H1 (cell line): Measurements from ENCODE around the gene MS4A15. TPM values are rescaled to one million over a fixed set of nuclear protein-coding genes. Genes with fewer than 3 reads are reported as not detected.

Source experiments
- CTCF ChIA-PET: fragments of 300-600 bp; sonication (Branson Sonifier 250); formaldehyde crosslinking; loops from one replicate; lab custom pipeline; 2021; ENCODE audit not compliant: partially characterized antibody; lab: Charles Lee
- POLR2A ChIA-PET: fragments of 300-600 bp; sonication (Branson Sonifier 250); formaldehyde crosslinking; loops from one replicate; lab custom pipeline; 2021; ENCODE audit warnings: inconsistent platforms; ENCODE audit not compliant: partially characterized antibody; lab: Charles Lee
- DNase-seq, 2 experiments: peaks; one replicate each; pipeline versions ENCODE4 v3.0.0 to v3.0.0-alpha.2; 2010 to 2022; ENCODE audit warnings: low spot score in 2 of 2, low read depth in 1 of 2, mixed read lengths in 1 of 2
- FAIRE-seq: peaks from 2 replicates; lab custom pipeline; 2011; peaks lifted over from hg19 to GRCh38; lab: Jason Lieb, UNC
- H2AFZ ChIP-seq: 2 replicates; pipeline ENCODE4 v1.8.1; 2012; ENCODE audit warnings: low read length, inconsistent platforms
- H2AK5ac ChIP-seq: 2 replicates; pipeline ENCODE4 v1.6.1; 2013; ENCODE audit warnings: low read depth, low read length
- H2BK120ac ChIP-seq: replicated peaks from 2 replicates; pipeline ENCODE3; 2013; ENCODE audit warnings: low read depth, low read length, inconsistent platforms
- H2BK12ac ChIP-seq: 2 replicates; pipeline ENCODE4 v1.6.1; 2013; ENCODE audit warnings: low read depth, low read length
- H2BK15ac ChIP-seq: 2 replicates; pipeline ENCODE4 v1.6.1; 2013; ENCODE audit warnings: low read length
- H2BK20ac ChIP-seq: 2 replicates; pipeline ENCODE4 v1.6.1; 2013; ENCODE audit warnings: low read length
- H2BK5ac ChIP-seq: 2 replicates; pipeline ENCODE4 v1.6.1; 2013; ENCODE audit warnings: low read depth, low read length
- H3K14ac ChIP-seq: 2 replicates; pipeline ENCODE4 v1.6.1; 2013; ENCODE audit warnings: inconsistent platforms; ENCODE audit not compliant: insufficient read length
- H3K18ac ChIP-seq: 2 replicates; pipeline ENCODE4 v1.6.1; 2013; ENCODE audit warnings: low read length; ENCODE audit errors: extremely low read depth
- H3K23ac ChIP-seq: 2 replicates; pipeline ENCODE4 v1.6.1; 2013; ENCODE audit warnings: inconsistent platforms; ENCODE audit not compliant: insufficient read length
- H3K23me2 ChIP-seq: 2 replicates; pipeline ENCODE4 v1.6.1; 2013; ENCODE audit warnings: low read depth, low read length
- H3K27ac ChIP-seq: 2 replicates; pipeline ENCODE4 v1.6.1; 2011; ENCODE audit warnings: low read depth, low read length, inconsistent platforms
- H3K27me3 ChIP-seq, 4 experiments: replicated peaks in 1 of 4; 1 replicate in 1 of 4; 2 replicates in 3 of 4; pipeline versions ENCODE4 v1.6.1 to v1.8.1; 2011 to 2013; ENCODE audit warnings: low read length in 3 of 4, mild to moderate bottlenecking in 3 of 4, inconsistent platforms in 2 of 4, mixed read lengths in 2 of 4, moderate library complexity in 1 of 4; ENCODE audit not compliant: control insufficient read depth in 3 of 4, insufficient read depth in 3 of 4; ENCODE audit errors: extremely low read depth in 1 of 4
- H3K36me3 ChIP-seq, 4 experiments: 2 replicates each; pipeline versions ENCODE4 v1.6.1 to v1.8.1; 2011 to 2013; ENCODE audit warnings: mild to moderate bottlenecking in 4 of 4, low read length in 3 of 4, moderate library complexity in 2 of 4, control low read depth in 1 of 4, inconsistent platforms in 1 of 4; ENCODE audit not compliant: insufficient read depth in 4 of 4, control insufficient read depth in 2 of 4
- H3K4ac ChIP-seq: replicated peaks from 2 replicates; pipeline ENCODE3; 2013; ENCODE audit warnings: low read length, low read depth, mixed read lengths, inconsistent platforms; ENCODE audit not compliant: insufficient read length
- H3K4me1 ChIP-seq, 4 experiments: replicated peaks in 1 of 4; 1 replicate in 1 of 4; 2 replicates in 3 of 4; pipeline versions ENCODE4 v1.6.1 to v1.8.1; 2011 to 2013; ENCODE audit warnings: low read length in 3 of 4, inconsistent platforms in 2 of 4, mixed read lengths in 1 of 4; ENCODE audit not compliant: insufficient read depth in 4 of 4, control insufficient read depth in 3 of 4
- H3K4me2 ChIP-seq, 2 experiments: 2 replicates each; pipeline versions ENCODE4 v1.6.1 to v1.8.1; 2011 to 2013; ENCODE audit warnings: low read depth in 2 of 2, low read length in 2 of 2, control low read depth in 1 of 2, inconsistent platforms in 1 of 2, mild to moderate bottlenecking in 1 of 2; ENCODE audit not compliant: insufficient read depth in 1 of 2
- H3K4me3 ChIP-seq, 4 experiments: fragments of 200-600, 300-600 bp in 1 of 4; sonication (generic), shearing (Covaris generic), sonication (Bioruptor Twin) in 1 of 4; 2 replicates each; pipeline versions ENCODE4 v1.5.1 to v1.8.1; 2011 to 2016; ENCODE audit warnings: low read length in 4 of 4, low read depth in 3 of 4, control low read depth in 2 of 4, inconsistent platforms in 2 of 4, mild to moderate bottlenecking in 2 of 4, mixed read lengths in 1 of 4, moderate library complexity in 1 of 4; ENCODE audit not compliant: insufficient read depth in 2 of 4; ENCODE audit errors: extremely low read depth in 1 of 4
- H3K56ac ChIP-seq: replicated peaks from 2 replicates; pipeline ENCODE3; 2013; ENCODE audit warnings: low read depth, mild to moderate bottlenecking, mixed read lengths, low read length, inconsistent platforms; ENCODE audit not compliant: insufficient read length
- H3K79me1 ChIP-seq: 2 replicates; pipeline ENCODE4 v1.6.1; 2013; ENCODE audit warnings: low read depth, low read length, control low read depth
- H3K79me2 ChIP-seq, 2 experiments: 2 replicates each; pipeline versions ENCODE4 v1.6.1 to v1.8.1; 2012 to 2013; ENCODE audit warnings: low read length in 2 of 2, mild to moderate bottlenecking in 2 of 2, inconsistent platforms in 1 of 2; ENCODE audit not compliant: insufficient read depth in 2 of 2, control insufficient read depth in 1 of 2
- H3K9ac ChIP-seq, 4 experiments: replicated peaks in 1 of 4; 1 replicate in 1 of 4; 2 replicates in 3 of 4; pipeline versions ENCODE4 v1.6.1 to v1.8.1; 2011 to 2013; ENCODE audit warnings: low read depth in 3 of 4, low read length in 3 of 4, control low read depth in 2 of 4, mild to moderate bottlenecking in 2 of 4, moderate library complexity in 2 of 4, inconsistent platforms in 1 of 4; ENCODE audit errors: extremely low read depth in 1 of 4
- H3K9me3 ChIP-seq, 2 experiments: 2 replicates each; pipeline versions ENCODE4 v1.6.1 to v1.8.1; 2012 to 2013; ENCODE audit warnings: mild to moderate bottlenecking in 2 of 2, moderate library complexity in 2 of 2, control low read depth in 1 of 2, inconsistent platforms in 1 of 2, low read depth in 1 of 2, low read length in 1 of 2, mixed read lengths in 1 of 2; ENCODE audit not compliant: insufficient read depth in 2 of 2
- H4K20me1 ChIP-seq, 2 experiments: replicated peaks in 1 of 2; 2 replicates each; pipeline versions ENCODE3 to v1.8.1; 2011 to 2013; ENCODE audit warnings: inconsistent platforms in 2 of 2, low read length in 2 of 2, mild to moderate bottlenecking in 1 of 2; ENCODE audit not compliant: insufficient read depth in 2 of 2, control insufficient read depth in 1 of 2
- H4K5ac ChIP-seq: 2 replicates; pipeline ENCODE4 v1.6.1; 2013; ENCODE audit warnings: low read length, low read depth, mixed read lengths, inconsistent platforms; ENCODE audit not compliant: insufficient read length
- H4K8ac ChIP-seq: 2 replicates; pipeline ENCODE4 v1.8.0; 2013; ENCODE audit warnings: mild to moderate bottlenecking, moderate library complexity, low read length, inconsistent platforms; ENCODE audit not compliant: insufficient read depth; ENCODE audit errors: extremely low read depth
- H4K91ac ChIP-seq: replicated peaks from 2 replicates; pipeline ENCODE3; 2013; ENCODE audit warnings: low read length, mixed read lengths, inconsistent platforms; ENCODE audit not compliant: insufficient read length
- EZH2 ChIP-seq: fragments of 200-600 bp; sonication (generic); IDR thresholded peaks from 2 replicates; pipeline ENCODE4 v1.7.1; 2012; ENCODE audit warnings: low read depth, mild to moderate bottlenecking, moderate library complexity, low read length, inconsistent platforms; ENCODE audit not compliant: severe bottlenecking
- MAFK ChIP-seq: IDR thresholded peaks from 2 replicates; pipeline ENCODE4 v1.6.1; 2012; ENCODE audit warnings: low read depth, mild to moderate bottlenecking, improper control_type of control experiment, low read length
- NRF1 ChIP-seq: IDR thresholded peaks from 2 replicates; pipeline ENCODE4 v1.6.1; 2011; ENCODE audit warnings: mild to moderate bottlenecking, low read depth, low read length, improper control_type of control experiment
- POLR2A ChIP-seq, 2 experiments: IDR thresholded peaks; 1 replicate in 1 of 2; 2 replicates in 1 of 2; pipeline ENCODE4 v1.6.1; 2011; ENCODE audit warnings: low read depth in 2 of 2, low read length in 2 of 2, mild to moderate bottlenecking in 2 of 2; ENCODE audit errors: control extremely low read depth in 1 of 2
- POU5F1 ChIP-seq: IDR thresholded peaks from 2 replicates; pipeline ENCODE4 v1.6.1; 2011; ENCODE audit warnings: low read depth, mild to moderate bottlenecking, low read length, moderate library complexity
- RXRA ChIP-seq: IDR thresholded peaks from 2 replicates; pipeline ENCODE4 v1.6.1; 2011; ENCODE audit warnings: low read depth, mild to moderate bottlenecking, low read length, moderate library complexity; ENCODE audit not compliant: insufficient read depth
- SUZ12 ChIP-seq: fragments of 200-600 bp; sonication (generic); IDR thresholded peaks from 2 replicates; pipeline ENCODE4 v1.6.1; 2012; ENCODE audit warnings: mild to moderate bottlenecking, inconsistent platforms, low read length, moderate library complexity, mixed read lengths
- TEAD4 ChIP-seq: IDR thresholded peaks from 2 replicates; pipeline ENCODE4 v1.6.1; 2012; ENCODE audit warnings: low read depth, low read length, inconsistent platforms, mixed read lengths
- WGBS, 2 experiments: shearing (Covaris generic) in 1 of 2; methylation state at CpG; one replicate each; pipeline versions ENCODE4 v1.1.6 to v1.1.7; 2013 to 2015; ENCODE audit warnings: low lambda C conversion rate in 2 of 2, mixed read lengths in 2 of 2, inconsistent platforms in 1 of 2, low coverage in 1 of 2, missing lambda C conversion rate in 1 of 2; ENCODE audit not compliant: insufficient replicate concordance in 2 of 2, insufficient coverage in 1 of 2, insufficient read length in 1 of 2; ENCODE audit errors: extremely low coverage in 1 of 2, missing lambda C conversion rate in 1 of 2; 5-methylcytosine and 5-hydroxymethylcytosine counted together
- polyA plus RNA-seq, 7 experiments: library from polyadenylated mRNA; depleted of rRNA in 3 of 7; stranded (reverse) in 5 of 7; unstranded in 2 of 7; fragments of >200 nt in 5 of 7; fragments of 200-250 nt in 2 of 7; gene quantifications; 1 replicate in 5 of 7; 2 replicates in 1 of 7; 4 replicates in 1 of 7; pipeline versions ENCODE4 v1.2.1 to v1.2.3, GENCODE V29; 2011 to 2013; ENCODE audit warnings: missing spikeins in 2 of 7, mixed read lengths in 2 of 7
- total RNA-seq: library from RNA; stranded (reverse); fragmentation: NEBNext Ultra II Directional; extraction: Animal tissue kit (Norgen Biotek cat#: 25700); gene quantifications from 2 replicates; pipeline ENCODE4 v1.2.1, GENCODE V29; 2021

Gene MS4A15
- total and polyA plus RNA-seq, 2 of the 8 experiments (the other 6 are each of a cell fraction or from before 2014, with no cell fraction given) = 0.15 to 0.17 TPM

- FAIRE-seq (no peak), DNase-seq (no peak)
- Histone ChIP-seq H2BK120ac (no peak overlapping the region), H3K36me3 (no peaks in the 10 kb centered on the region), H4K8ac (no peak overlapping the region), H3K79me1 (no peaks in the 10 kb centered on the region), H4K5ac (no peak overlapping the region), H2BK15ac (no peak overlapping the region), H3K4me1 (no peaks in the 10 kb centered on the region; a peak in 2 of 7 replicates), H3K4me3 (no peak overlapping the region), H3K23me2 (no peaks in the 10 kb centered on the region), H3K4ac (no peak overlapping the region), H3K27me3 (no peaks in the 10 kb centered on the region; a peak in 1 of 7 replicates), H3K23ac (no peak overlapping the region), H3K56ac (no peak overlapping the region), H3K14ac (no peak overlapping the region), H3K18ac (no peak overlapping the region), H2BK20ac (no peak overlapping the region), H3K9me3 (0 out of 4 replicates have a peak, but pooled peaks cover 0 to 3% of the 10 kb centered on the region in 2 experiments), H2BK12ac (no peak overlapping the region), H3K9ac (no peak overlapping the region), H2AK5ac (no peak overlapping the region), H3K27ac (no peak overlapping the region), H2BK5ac (no peak overlapping the region), H4K20me1 (no peaks in the 10 kb centered on the region), H3K4me2 (no peak overlapping the region), H3K79me2 (no peaks in the 10 kb centered on the region), H4K91ac (no peak overlapping the region), H2AFZ (no peak overlapping the region)
- no peak for TF ChIP-seq POU5F1
- TF ChIP-seq SUZ12 = no peak
- TF ChIP-seq NRF1 = no peak
- no peak for TF ChIP-seq RXRA
- TF ChIP-seq POLR2A (IDR thresholded peaks at IDR 0.05; ENCODE audit: control extremely low read depth in 1 of 2, low read depth in 2 of 2, low read length in 2 of 2) = no peak
- TF ChIP-seq EZH2 = no peak
- no peak for TF ChIP-seq MAFK
- no peak for TF ChIP-seq TEAD4
- 80% methylated on average over 7 of the region's 7 CpGs; no CpG with 5 or more reads in 1 of the 2 experiments for WGBS, 2 experiments
- POLR2A ChIA-PET = no interaction called here
- CTCF ChIA-PET = interaction anchor here (0.8 to 11.8 kb wide), 6 partner anchors 12 to 106 kb away, joined by 3 to 145 read pairs (median 4); partner anchors contain the start of gene MS4A15
Measured at GRCh38 chr11:60781286-60781980, 24.8 kb downstream of the MS4A15 start.
